Nephron progenitor cell (in vitro differentiated cells): ENCODE results near the gene RNASE4.
"Not testable (repeated sequence)": the region's sequence is repeated elsewhere in the genome, so short reads cannot be mapped to it uniquely, and the experiment has no call there.

Experiments
- DNase-seq: peaks from one replicate; pipeline ENCODE4 v3.0.0; 2021
- H3K27ac Mint-ChIP-seq: 2 replicates; pipeline ENCODE4 v1.8.0; 2021; ENCODE audit warnings: mild to moderate bottlenecking, moderate library complexity, mixed read lengths
- H3K27me3 Mint-ChIP-seq: 2 replicates; pipeline ENCODE4 v1.8.0; 2021; ENCODE audit warnings: mild to moderate bottlenecking, low read depth, mixed read lengths; ENCODE audit not compliant: poor library complexity
- H3K36me3 Mint-ChIP-seq: 2 replicates; pipeline ENCODE4 v1.8.0; 2021; ENCODE audit warnings: low read depth, mixed read lengths
- H3K4me1 Mint-ChIP-seq: 2 replicates; pipeline ENCODE4 v1.8.0; 2021; ENCODE audit warnings: mixed read lengths
- H3K4me3 Mint-ChIP-seq: 2 replicates; pipeline ENCODE4 v1.8.0; 2021; ENCODE audit warnings: mild to moderate bottlenecking, moderate library complexity, mixed read lengths
- H3K9me3 Mint-ChIP-seq: 2 replicates; pipeline ENCODE4 v1.8.0; 2021; ENCODE audit warnings: mild to moderate bottlenecking, moderate library complexity, mixed read lengths
- CTCF ChIP-seq: fragments of 200-600 bp; sonication (generic); IDR thresholded peaks from 2 replicates; pipeline ENCODE4 v1.5.0; 2021; ENCODE audit warnings: antibody characterized with exemption

RNASE4 gene

GRCh38 chr14:20659336-20659735, 25.0 kb upstream of the RNASE4 start:
- H3K9me3 Mint-ChIP-seq, result no peaks in the 10 kb centered on the region
- DNase-seq, result no peak
- TF ChIP-seq CTCF, result no peak
- peaks cover 99% of the 10 kb centered on the region for H3K27me3 Mint-ChIP-seq
- no peak overlapping the region for H3K27ac Mint-ChIP-seq
- peaks cover 12% of the 10 kb centered on the region for H3K4me1 Mint-ChIP-seq
- no peak overlapping the region for H3K4me3 Mint-ChIP-seq
- H3K36me3 Mint-ChIP-seq, result no peaks in the 10 kb centered on the region

GRCh38 chr14:20659813-20660395, 24.5 kb upstream of the RNASE4 start:
- Mint-ChIP-seq H3K4me1 (peaks cover 11% of the 10 kb centered on the region), H3K4me3 (no peak overlapping the region), H3K27ac (no peak overlapping the region), H3K27me3 (peaks cover 100% of the 10 kb centered on the region), H3K36me3 (no peaks in the 10 kb centered on the region), H3K9me3 (no peaks in the 10 kb centered on the region)
- DNase-seq, result no peak
- no peak for TF ChIP-seq CTCF

DNA sequence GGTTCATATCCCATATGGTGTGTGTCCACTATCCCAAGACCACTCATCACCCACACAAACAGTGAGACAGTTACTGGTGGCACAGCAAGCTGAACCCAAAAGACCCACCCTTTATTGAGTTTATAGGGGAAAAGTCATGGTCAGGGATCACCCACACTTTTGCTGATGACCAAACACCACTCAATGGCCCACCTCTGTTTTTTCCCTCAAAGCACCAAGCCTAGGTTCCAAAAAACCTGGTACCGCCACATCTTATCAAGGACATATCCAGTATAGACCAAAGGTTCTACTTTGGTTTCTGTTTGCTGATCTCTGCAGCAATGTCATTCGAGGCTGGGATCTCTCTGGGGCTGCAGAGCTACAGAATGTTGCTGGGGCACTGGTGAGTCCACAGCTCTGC, 23.2 kb upstream of the RNASE4 start:
- no peaks in the 10 kb centered on the region for H3K9me3 Mint-ChIP-seq
- H3K27me3 Mint-ChIP-seq, result peaks cover 93% of the 10 kb centered on the region
- no peak for TF ChIP-seq CTCF
- no peak overlapping the region for H3K4me3 Mint-ChIP-seq
- no peaks in the 10 kb centered on the region for H3K36me3 Mint-ChIP-seq
- DNase-seq, result no peak
- no peak overlapping the region for H3K27ac Mint-ChIP-seq
- H3K4me1 Mint-ChIP-seq, result peaks cover 11% of the 10 kb centered on the region

DNA sequence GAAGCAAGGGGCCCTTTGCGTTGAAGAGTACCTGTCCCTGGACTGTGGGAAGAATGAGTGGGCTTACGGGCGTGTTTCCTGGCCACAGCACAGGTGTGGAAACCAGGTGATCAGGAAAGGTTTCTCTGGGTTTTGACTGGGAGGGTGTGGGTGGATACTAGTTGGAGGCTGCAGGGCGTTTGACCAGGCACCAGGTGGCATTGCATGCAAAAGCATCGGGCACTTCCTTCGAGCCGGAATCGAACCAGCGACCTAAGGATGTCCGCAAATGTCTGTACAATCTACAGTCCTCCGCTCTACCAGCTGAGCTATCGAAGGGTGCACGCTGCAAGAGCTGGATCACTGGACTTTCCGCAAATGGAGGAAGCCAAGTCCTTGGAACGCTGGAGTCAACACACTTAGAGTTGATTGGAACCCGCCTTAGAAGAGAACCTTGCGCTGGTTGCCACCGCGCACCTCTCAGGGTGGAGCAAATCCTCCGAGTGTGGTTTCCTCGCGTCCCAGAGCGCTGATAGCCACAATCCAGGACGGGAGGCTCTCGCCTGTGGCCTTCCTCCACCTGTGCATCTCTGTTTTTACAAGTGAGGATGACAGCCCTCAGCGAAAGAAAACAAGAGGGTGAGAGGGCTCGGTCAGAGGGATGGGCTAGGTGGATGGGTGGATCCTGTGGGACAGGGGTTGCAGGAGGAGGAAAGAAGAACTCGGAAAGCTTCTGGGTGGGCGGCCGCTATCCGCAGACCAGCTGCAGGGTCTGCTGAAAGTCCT, 21.2 kb upstream of the RNASE4 start:
- H3K27ac Mint-ChIP-seq, result no peak overlapping the region
- DNase-seq, result peak; percentile 67

DNA sequence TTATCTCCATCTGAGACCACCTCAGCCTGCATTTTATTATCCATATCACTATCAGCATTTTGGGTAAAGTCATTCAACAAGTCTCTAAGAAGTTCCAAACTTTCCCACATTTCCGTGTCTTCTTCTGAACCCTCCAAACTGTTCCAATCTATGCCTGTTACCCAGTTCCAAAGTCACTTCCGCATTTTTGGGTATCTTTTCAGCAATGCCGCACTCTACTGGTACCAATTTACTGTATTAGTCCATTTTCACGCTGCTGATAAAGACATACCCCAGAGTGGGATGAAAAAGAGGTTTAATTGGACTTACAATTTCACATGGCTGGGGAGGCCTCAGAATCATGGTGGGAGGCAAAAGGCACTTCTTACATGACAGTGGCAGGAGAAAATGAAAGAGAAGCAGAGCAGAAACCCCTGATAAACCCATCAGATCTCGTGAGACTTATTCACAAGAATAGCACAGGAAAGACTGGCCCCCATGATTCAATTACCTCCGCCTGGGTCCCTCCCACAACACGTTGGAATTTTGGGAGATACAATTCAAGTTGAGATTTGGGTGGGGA, 17.9 kb upstream of the RNASE4 start:
- DNase-seq, H3K4me3 Mint-ChIP-seq, H3K27ac Mint-ChIP-seq, H3K9me3 Mint-ChIP-seq, H3K36me3 Mint-ChIP-seq: not testable (repeated sequence)
- Mint-ChIP-seq H3K4me1 (peaks cover 11% of the 10 kb centered on the region), H3K27me3 (peaks cover 66% of the 10 kb centered on the region)

More for the DNA sequence above, 21.2 kb upstream of the RNASE4 start:
- peak; percentile 23 for TF ChIP-seq CTCF
- peaks cover 11% of the 10 kb centered on the region for H3K4me1 Mint-ChIP-seq
- no peaks in the 10 kb centered on the region for H3K9me3 Mint-ChIP-seq
- no peaks in the 10 kb centered on the region for H3K36me3 Mint-ChIP-seq
- H3K27me3 Mint-ChIP-seq, result peaks cover 90% of the 10 kb centered on the region
- H3K4me3 Mint-ChIP-seq, result peak overlapping the region; percentile 90

DNA sequence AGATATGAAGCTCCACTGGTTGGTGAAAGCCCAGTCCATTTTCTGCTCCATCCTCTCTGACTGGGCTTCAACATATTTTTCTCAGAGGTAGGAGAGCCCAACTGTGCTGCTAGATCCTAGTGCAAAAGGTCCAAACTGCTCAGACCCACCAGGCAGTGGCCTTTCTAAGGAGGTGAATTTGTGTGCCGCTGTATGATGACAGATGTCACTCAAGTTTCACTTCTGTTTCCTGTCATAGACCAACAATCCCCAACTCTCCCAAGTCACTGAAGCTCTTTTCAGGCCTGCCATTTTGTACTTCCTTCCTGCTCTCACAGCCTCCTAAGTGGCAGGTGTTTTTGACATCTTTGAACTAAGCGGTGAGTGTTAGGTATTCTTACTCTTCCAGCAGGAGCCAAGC, 16.4 kb upstream of the RNASE4 start:
- Mint-ChIP-seq H3K27me3 (peaks cover 54% of the 10 kb centered on the region), H3K4me1 (peaks cover 16% of the 10 kb centered on the region), H3K9me3 (no peaks in the 10 kb centered on the region), H3K4me3 (no peak overlapping the region), H3K27ac (no peak overlapping the region), H3K36me3 (no peaks in the 10 kb centered on the region)
- no peak for DNase-seq
- TF ChIP-seq CTCF, result no peak
